GM21786 (cell line): ENCODE measurements around the gene CDYL2.

ENCODE experiments used
- ATAC-seq: cut with Tn5 transposase; IDR thresholded peaks from one replicate; pipeline ENCODE4 v1.9.1; 2021; ENCODE audit not compliant: unreplicated experiment

Gene CDYL2

GRCh38 chr16:80602894-80603293 lies 201.5 kb downstream of the CDYL2 start:
- no peak for ATAC-seq

GRCh38 chr16:80601182-80601581 lies 203.2 kb downstream of the CDYL2 start:
- ATAC-seq, result no peak

GRCh38 chr16:80599466-80599865 lies 204.9 kb downstream of the CDYL2 start:
- ATAC-seq, result no peak

- no peak for ATAC-seq
Observed at GRCh38 chr16:80596507-80597207, 207.7 kb downstream of the CDYL2 start.

GRCh38 chr16:80594756-80595155 lies 209.6 kb downstream of the CDYL2 start:
- ATAC-seq, result no peak

GRCh38 chr16:80592273-80592672 lies 212.1 kb downstream of the CDYL2 start:
- no peak for ATAC-seq

- ATAC-seq, result no peak
Observed at GRCh38 chr16:80591071-80591915, 213.1 kb downstream of the CDYL2 start.

GRCh38 chr16:80587071-80587470 lies 217.3 kb downstream of the CDYL2 start:
- ATAC-seq, result no peak

- no peak for ATAC-seq
Observed at GRCh38 chr16:80586476-80586875, 217.9 kb downstream of the CDYL2 start.

- ATAC-seq, result no peak
Observed at GRCh38 chr16:80585764-80586163, 218.6 kb downstream of the CDYL2 start.

- no peak for ATAC-seq
Observed at GRCh38 chr16:80583466-80583865, 220.9 kb downstream of the CDYL2 start.

GRCh38 chr16:80580109-80580832 lies 224.1 kb downstream of the CDYL2 start:
- peak; percentile 91 for ATAC-seq

GRCh38 chr16:80577485-80578280 lies 226.7 kb downstream of the CDYL2 start:
- ATAC-seq, result no peak

- ATAC-seq, result no peak
Observed at GRCh38 chr16:80576343-80576912, 228.0 kb downstream of the CDYL2 start.

GRCh38 chr16:80573700-80574120 lies 230.7 kb downstream of the CDYL2 start:
- ATAC-seq, result no peak

- no peak for ATAC-seq
Observed at GRCh38 chr16:80570106-80570478, 234.3 kb downstream of the CDYL2 start.

GRCh38 chr16:80569440-80570105 lies 234.8 kb downstream of the CDYL2 start:
- ATAC-seq, result no peak

GRCh38 chr16:80564394-80564793 lies 240.0 kb downstream of the CDYL2 start:
- ATAC-seq, result no peak

- no peak for ATAC-seq
Observed at GRCh38 chr16:80563066-80563465, 241.3 kb downstream of the CDYL2 start.

- ATAC-seq, result no peak
Observed at GRCh38 chr16:80559369-80559768, 245.0 kb downstream of the CDYL2 start.
